Smooth muscle cell (in vitro differentiated cells): ENCODE results near the gene SLC25A33. TPM values are rescaled to one million over a fixed set of nuclear protein-coding genes. Genes with fewer than 3 reads are reported as not detected.

Source experiments
- DNase-seq: peaks from one replicate; lab custom pipeline; 2025; ENCODE audit not compliant: unreplicated experiment; lab: John Stamatoyannopoulos, UW
- H2AFZ ChIP-seq: fragments of 200-600 bp; sonication (generic); 2 replicates; pipeline ENCODE4 v1.6.0; 2016; ENCODE audit warnings: antibody characterized with exemption, low read depth, mild to moderate bottlenecking
- H3F3A ChIP-seq: fragments of 200-600 bp; sonication (generic); 2 replicates; pipeline ENCODE4 v1.6.0; 2017; ENCODE audit warnings: antibody characterized with exemption, low read depth
- H3K27ac ChIP-seq: fragments of 200-600 bp; sonication (generic); 2 replicates; pipeline ENCODE4 v1.5.1; 2016; ENCODE audit warnings: low read depth, mild to moderate bottlenecking
- H3K27me3 ChIP-seq: fragments of 200-600 bp; sonication (generic); 2 replicates; pipeline ENCODE4 v1.6.1; 2016; ENCODE audit warnings: low read depth, mild to moderate bottlenecking
- H3K36me3 ChIP-seq: fragments of 200-600 bp; sonication (generic); 2 replicates; pipeline ENCODE4 v1.5.1; 2016; ENCODE audit warnings: low read depth
- H3K4me1 ChIP-seq: fragments of 200-600 bp; sonication (generic); 2 replicates; pipeline ENCODE4 v1.5.1; 2016; ENCODE audit warnings: low read depth
- H3K4me2 ChIP-seq: fragments of 200-600 bp; sonication (generic); 2 replicates; pipeline ENCODE4 v1.6.0; 2016; ENCODE audit warnings: mild to moderate bottlenecking
- H3K4me3 ChIP-seq: fragments of 200-600 bp; sonication (generic); 2 replicates; pipeline ENCODE4 v1.5.1; 2016; ENCODE audit warnings: mild to moderate bottlenecking
- H3K79me2 ChIP-seq: fragments of 200-600 bp; sonication (generic); 2 replicates; pipeline ENCODE4 v1.6.0; 2016; ENCODE audit warnings: low read depth, mild to moderate bottlenecking
- H3K9ac ChIP-seq: fragments of 200-600 bp; sonication (generic); 2 replicates; pipeline ENCODE4 v1.6.0; 2016; ENCODE audit warnings: low read depth
- H3K9me3 ChIP-seq: fragments of 200-600 bp; sonication (generic); replicated peaks from 2 replicates; pipeline ENCODE4 v1.5.1; 2016; ENCODE audit warnings: low read depth
- H4K20me1 ChIP-seq: fragments of 200-600 bp; sonication (generic); 2 replicates; pipeline ENCODE4 v1.6.0; 2016; ENCODE audit warnings: low read depth
- CTCF ChIP-seq: fragments of 200-600 bp; sonication (generic); IDR thresholded peaks from 2 replicates; pipeline ENCODE4 v1.5.1; 2017; ENCODE audit warnings: borderline replicate concordance, mild to moderate bottlenecking, antibody characterized with exemption; ENCODE audit not compliant: insufficient read depth, poor library complexity, severe bottlenecking
- WGBS: methylation state at CpG from one replicate; pipeline ENCODE4 v1.1.7; 2016; ENCODE audit warnings: low lambda C conversion rate; 5-methylcytosine and 5-hydroxymethylcytosine counted together
- polyA plus RNA-seq: library from polyadenylated mRNA; unstranded; fragments of >200 nt; fragmentation: Nextera tagmentation; extraction: Ambion mirVana; gene quantifications from 2 replicates; pipeline ENCODE4 v1.2.1, GENCODE V29; 2016
- total RNA-seq: library from RNA; depleted of rRNA; stranded (reverse); fragments of >200 nt; gene quantifications from 2 replicates; pipeline ENCODE4 v1.2.3, GENCODE V29; 2014

The SLC25A33 gene
- total and polyA plus RNA-seq, 2 experiments from 2014 or later = 5.4 to 5.5 TPM

GRCh38 chr1:9612162-9612845 lies 73.0 kb downstream of the SLC25A33 start:
- Histone ChIP-seq H3K36me3 (no peaks in the 10 kb centered on the region), H3K79me2 (no peaks in the 10 kb centered on the region), H3K9me3 (no peaks in the 10 kb centered on the region), H3K27me3 (no peaks in the 10 kb centered on the region), H3K4me1 (no peaks in the 10 kb centered on the region), H3K4me3 (no peak overlapping the region), H3K9ac (no peak overlapping the region), H3K27ac (no peak overlapping the region), H3K4me2 (no peak overlapping the region), H4K20me1 (no peaks in the 10 kb centered on the region), H2AFZ (no peak overlapping the region), H3F3A (no peaks in the 10 kb centered on the region)
- no peak for TF ChIP-seq CTCF
- DNase-seq = no peak
- WGBS = 96% methylated on average over 10 of the region's 11 CpGs

- DNase-seq = no peak
- Histone ChIP-seq H3K79me2 (no peaks in the 10 kb centered on the region), H2AFZ (no peak overlapping the region), H3K9ac (no peak overlapping the region), H3K36me3 (no peaks in the 10 kb centered on the region), H3K9me3 (no peaks in the 10 kb centered on the region), H3K4me3 (no peak overlapping the region), H3K27me3 (no peaks in the 10 kb centered on the region), H4K20me1 (no peaks in the 10 kb centered on the region), H3K4me1 (no peaks in the 10 kb centered on the region), H3F3A (no peaks in the 10 kb centered on the region), H3K27ac (no peak overlapping the region), H3K4me2 (no peak overlapping the region)
- TF ChIP-seq CTCF = no peak
- WGBS = 97% methylated on average over 20 of the region's 20 CpGs
These were observed 73.8 kb downstream of the SLC25A33 start for GRCh38 chr1:9612871-9613624.

GRCh38 chr1:9613625-9614299 lies 74.5 kb downstream of the SLC25A33 start:
- 95% methylated on average over 15 of the region's 17 CpGs for WGBS
- DNase-seq = no peak
- peaks cover under 1% of the 10 kb centered on the region for H3K27me3 ChIP-seq
- H3K4me2 ChIP-seq = no peak overlapping the region
- no peaks in the 10 kb centered on the region for H3K9me3 ChIP-seq
- H3K27ac ChIP-seq = no peak overlapping the region
- no peaks in the 10 kb centered on the region for H3K79me2 ChIP-seq
- no peak overlapping the region for H3K9ac ChIP-seq
- no peaks in the 10 kb centered on the region for H3F3A ChIP-seq
- no peak overlapping the region for H3K4me3 ChIP-seq
- no peak overlapping the region for H2AFZ ChIP-seq
- H4K20me1 ChIP-seq = no peaks in the 10 kb centered on the region
- no peaks in the 10 kb centered on the region for H3K4me1 ChIP-seq
- H3K36me3 ChIP-seq = no peaks in the 10 kb centered on the region
- TF ChIP-seq CTCF = no peak
